IPS-20b (cell line): ENCODE measurements around the gene PTP4A2.
"Not testable (repeated sequence)": the region's sequence is repeated elsewhere in the genome, so short reads cannot be mapped to it uniquely, and the experiment has no call there.

Experiments used
- H3K27ac ChIP-seq: one replicate; pipeline ENCODE4 v1.5.1; 2013; ENCODE audit warnings: low read length
- H3K27me3 ChIP-seq: 2 replicates; pipeline ENCODE4 v1.6.1; 2013; ENCODE audit warnings: mild to moderate bottlenecking, low read length, inconsistent platforms; ENCODE audit not compliant: insufficient read depth
- H3K36me3 ChIP-seq: 2 replicates; pipeline ENCODE4 v1.6.1; 2013; ENCODE audit warnings: low read depth, mild to moderate bottlenecking, inconsistent platforms, low read length, moderate library complexity; ENCODE audit not compliant: insufficient read depth
- H3K4me1 ChIP-seq: 2 replicates; pipeline ENCODE4 v1.6.1; 2013; ENCODE audit warnings: mild to moderate bottlenecking, control low read depth, inconsistent platforms, low read length, moderate library complexity; ENCODE audit not compliant: insufficient read depth
- H3K4me3 ChIP-seq: 2 replicates; pipeline ENCODE4 v1.5.1; 2013; ENCODE audit warnings: mild to moderate bottlenecking, low read length, inconsistent platforms
- H3K9ac ChIP-seq: 2 replicates; pipeline ENCODE4 v1.6.1; 2013; ENCODE audit warnings: low read depth, mild to moderate bottlenecking, inconsistent platforms, low read length, moderate library complexity
- H3K9me3 ChIP-seq: 2 replicates; pipeline ENCODE4 v1.6.1; 2013; ENCODE audit warnings: mild to moderate bottlenecking, low read depth, low read length, inconsistent platforms; ENCODE audit not compliant: insufficient read depth

The PTP4A2 gene

DNA sequence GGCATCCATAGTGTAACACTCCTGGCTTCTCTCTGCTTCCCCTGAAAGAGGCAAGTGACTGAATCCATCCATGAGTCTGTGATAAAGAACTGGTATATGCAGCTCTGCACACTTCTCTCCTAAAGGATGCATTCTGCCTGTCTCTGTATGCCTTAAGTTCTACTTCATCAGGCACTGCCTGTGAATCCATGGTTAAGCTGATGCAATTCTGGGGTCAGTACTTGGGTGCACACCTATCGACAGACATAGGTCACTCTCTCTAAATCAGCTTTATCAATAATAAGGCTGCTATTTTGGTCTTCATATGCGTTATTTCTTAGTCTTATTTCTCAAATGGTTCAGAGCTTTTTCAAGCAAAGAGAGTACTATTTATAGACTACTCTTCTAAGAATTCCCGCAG, 32.7 kb upstream of the PTP4A2 start:
- no peaks in the 10 kb centered on the region for H3K4me1 ChIP-seq
- H3K27ac ChIP-seq = no peak overlapping the region
- H3K9me3 ChIP-seq = no peaks in the 10 kb centered on the region
- H3K27me3 ChIP-seq = no peaks in the 10 kb centered on the region
- H3K36me3 ChIP-seq = no peaks in the 10 kb centered on the region
- H3K4me3 ChIP-seq = no peak overlapping the region
- no peak overlapping the region for H3K9ac ChIP-seq

DNA sequence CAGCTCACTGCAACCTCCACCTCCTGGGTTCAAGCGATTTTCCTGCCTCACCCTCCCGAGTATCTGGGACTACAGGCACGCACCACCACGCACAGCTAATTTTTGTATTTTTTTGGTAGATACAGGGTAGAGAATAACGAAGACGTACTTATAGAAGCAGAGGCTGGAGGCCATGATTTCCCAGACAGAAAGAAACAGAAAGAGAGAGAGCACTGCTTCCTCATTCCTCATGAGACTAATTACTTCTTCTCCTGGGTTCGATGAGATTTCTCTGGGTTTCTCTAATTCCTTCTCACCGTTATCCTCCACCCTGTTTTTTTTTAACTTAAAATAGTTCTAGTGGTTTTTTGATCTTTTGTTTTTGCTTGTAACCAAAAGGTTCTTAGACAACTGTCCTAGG, 23.4 kb upstream of the PTP4A2 start:
- Histone ChIP-seq H3K36me3 (no peaks in the 10 kb centered on the region), H3K9me3 (no peaks in the 10 kb centered on the region), H3K4me3 (no peak overlapping the region), H3K27ac (no peak overlapping the region), H3K4me1 (no peaks in the 10 kb centered on the region), H3K27me3 (no peaks in the 10 kb centered on the region), H3K9ac (no peak overlapping the region)

DNA sequence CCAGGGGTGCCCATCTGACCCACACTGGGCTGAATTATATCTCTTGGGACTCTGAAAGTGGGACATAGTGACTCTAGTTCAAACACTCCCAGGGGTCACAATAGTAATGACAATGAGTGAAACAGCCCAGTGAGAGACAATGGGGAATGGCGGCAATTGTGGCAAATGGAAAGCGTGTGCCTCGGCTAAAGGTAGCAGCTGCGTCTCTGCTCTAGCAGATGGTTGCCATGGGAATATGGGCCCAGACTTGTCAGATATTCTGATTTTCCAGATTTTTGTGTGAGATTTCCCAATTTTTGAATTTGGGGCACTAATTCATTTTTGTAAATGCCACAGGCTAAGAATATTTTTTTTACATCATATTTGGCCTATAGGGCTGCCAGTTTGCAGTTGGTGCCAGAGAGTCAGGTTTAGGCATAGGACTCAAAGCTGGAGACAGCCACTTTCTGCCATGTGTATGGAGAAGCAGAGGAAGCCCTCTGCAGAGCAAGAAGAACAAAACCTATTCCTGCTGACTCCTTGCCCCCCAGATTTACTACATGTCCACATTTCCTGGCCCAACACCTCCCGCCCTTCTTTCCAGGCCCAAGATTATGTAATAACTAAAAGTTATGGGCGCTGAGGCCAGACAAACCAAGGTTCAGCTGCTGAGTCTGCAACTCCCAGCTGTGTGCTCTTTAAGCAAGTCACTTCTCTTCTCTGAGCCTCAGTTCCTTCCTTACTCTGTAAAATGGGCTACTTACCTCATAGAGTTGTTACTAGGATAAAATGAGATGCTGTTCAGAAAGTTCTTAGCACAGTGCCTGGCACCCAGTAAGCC, 21.6 kb upstream of the PTP4A2 start:
- H3K9ac ChIP-seq = no peak overlapping the region
- no peaks in the 10 kb centered on the region for H3K36me3 ChIP-seq
- H3K4me3 ChIP-seq = no peak overlapping the region
- no peaks in the 10 kb centered on the region for H3K27me3 ChIP-seq
- peaks cover 11% of the 10 kb centered on the region for H3K4me1 ChIP-seq
- no peaks in the 10 kb centered on the region for H3K9me3 ChIP-seq
- no peak overlapping the region for H3K27ac ChIP-seq

DNA sequence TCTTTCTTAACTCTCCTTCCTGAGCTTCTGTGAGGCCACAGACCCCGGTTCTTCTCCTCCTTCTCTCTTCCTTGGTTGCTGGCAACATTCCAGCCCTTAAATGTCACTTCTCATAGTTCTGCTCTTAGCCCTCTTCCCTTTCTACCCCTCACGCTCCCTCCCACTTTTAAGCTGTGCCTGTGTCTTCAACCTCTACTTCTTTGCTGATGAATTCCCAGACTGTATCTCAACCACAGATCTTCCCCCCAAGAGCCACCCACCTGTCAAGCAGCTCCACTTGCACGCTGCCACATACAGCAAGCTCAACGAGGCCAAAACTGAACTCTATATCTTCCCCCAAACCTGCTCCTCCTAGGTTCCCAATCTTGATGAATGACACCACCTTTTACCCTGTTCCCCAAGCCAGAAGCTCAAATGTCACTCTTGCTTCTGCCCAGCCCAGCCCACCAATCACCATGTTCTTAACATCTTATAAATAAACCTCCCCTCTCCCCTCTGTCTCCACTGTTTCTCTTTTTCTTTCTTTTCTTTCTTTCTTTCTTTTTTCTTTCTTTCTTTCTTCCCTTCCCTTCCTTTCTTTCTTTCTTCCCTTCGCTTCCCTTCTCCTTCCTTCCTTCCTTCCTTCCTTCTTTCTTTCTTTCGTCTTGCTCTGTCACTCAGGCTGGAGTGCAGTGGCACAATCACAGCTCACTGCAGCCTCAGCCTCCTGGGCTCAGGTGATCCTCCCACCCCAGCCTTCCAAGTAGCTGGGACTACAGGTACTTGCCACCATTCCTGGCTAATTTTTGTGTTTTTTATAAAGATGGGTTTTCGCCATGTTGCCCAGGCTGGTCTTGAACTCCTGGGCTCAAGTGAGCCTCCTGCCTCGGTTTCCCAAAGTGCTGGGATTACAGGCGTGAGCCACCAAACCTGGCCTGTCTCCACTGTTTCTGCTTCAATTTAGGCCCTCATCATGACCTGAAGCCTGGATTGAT, 19.8 kb upstream of the PTP4A2 start:
- no peak overlapping the region for H3K27ac ChIP-seq
- peaks cover 15% of the 10 kb centered on the region for H3K4me1 ChIP-seq

DNA sequence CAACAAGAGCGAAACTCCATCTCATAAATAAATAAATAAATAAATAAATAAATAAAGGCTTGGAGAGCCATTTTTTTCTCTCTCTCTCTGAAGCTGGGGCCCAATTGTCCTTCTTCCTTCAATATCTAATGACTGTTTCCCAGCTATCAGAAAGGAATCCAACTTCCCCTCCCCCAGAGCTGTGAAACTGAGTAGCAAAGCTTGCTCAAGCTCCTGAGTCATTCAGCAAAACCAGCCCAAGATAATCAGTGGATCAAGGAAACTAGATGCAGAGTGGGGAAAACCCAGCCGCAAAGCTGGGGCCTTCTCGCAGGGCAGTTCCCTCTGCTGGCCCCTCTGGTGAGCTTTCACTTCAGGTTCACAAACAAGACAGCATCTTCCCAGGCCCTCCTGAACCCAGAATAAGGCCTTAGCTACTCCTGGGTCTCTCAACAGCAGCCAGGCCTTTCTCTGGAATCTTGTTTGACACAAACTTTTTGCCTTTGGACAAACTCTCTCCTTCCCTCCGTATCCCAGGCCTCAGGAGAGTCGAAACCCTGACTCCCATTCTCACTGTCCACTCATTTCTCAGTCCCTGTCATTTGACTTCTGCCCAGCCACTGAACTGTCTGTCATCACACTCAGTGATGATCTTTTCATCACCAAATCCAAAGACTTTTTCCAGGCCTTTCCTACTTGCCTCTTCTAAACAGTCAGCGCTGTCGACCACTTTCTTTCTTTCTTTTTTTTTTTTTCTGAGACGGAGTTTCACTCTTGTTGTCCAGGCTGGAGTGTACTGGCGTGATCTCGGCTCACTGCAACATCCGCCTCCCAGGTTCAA, 18.0 kb upstream of the PTP4A2 start:
- H3K9ac ChIP-seq = peak overlapping the region; percentile 23; the same call in 1 of the 2 replicates
- no peak overlapping the region for H3K27ac ChIP-seq
- no peaks in the 10 kb centered on the region for H3K27me3 ChIP-seq
- H3K36me3 ChIP-seq = no peaks in the 10 kb centered on the region
- no peaks in the 10 kb centered on the region for H3K9me3 ChIP-seq
- H3K4me3 ChIP-seq = no peak overlapping the region
- peaks cover 21% of the 10 kb centered on the region for H3K4me1 ChIP-seq

More for the DNA sequence above, 19.8 kb upstream of the PTP4A2 start:
- H3K27me3 ChIP-seq = no peaks in the 10 kb centered on the region
- no peaks in the 10 kb centered on the region for H3K36me3 ChIP-seq
- H3K9me3 ChIP-seq = no peaks in the 10 kb centered on the region
- H3K4me3 ChIP-seq = no peak overlapping the region
- H3K9ac ChIP-seq = no peak overlapping the region

DNA sequence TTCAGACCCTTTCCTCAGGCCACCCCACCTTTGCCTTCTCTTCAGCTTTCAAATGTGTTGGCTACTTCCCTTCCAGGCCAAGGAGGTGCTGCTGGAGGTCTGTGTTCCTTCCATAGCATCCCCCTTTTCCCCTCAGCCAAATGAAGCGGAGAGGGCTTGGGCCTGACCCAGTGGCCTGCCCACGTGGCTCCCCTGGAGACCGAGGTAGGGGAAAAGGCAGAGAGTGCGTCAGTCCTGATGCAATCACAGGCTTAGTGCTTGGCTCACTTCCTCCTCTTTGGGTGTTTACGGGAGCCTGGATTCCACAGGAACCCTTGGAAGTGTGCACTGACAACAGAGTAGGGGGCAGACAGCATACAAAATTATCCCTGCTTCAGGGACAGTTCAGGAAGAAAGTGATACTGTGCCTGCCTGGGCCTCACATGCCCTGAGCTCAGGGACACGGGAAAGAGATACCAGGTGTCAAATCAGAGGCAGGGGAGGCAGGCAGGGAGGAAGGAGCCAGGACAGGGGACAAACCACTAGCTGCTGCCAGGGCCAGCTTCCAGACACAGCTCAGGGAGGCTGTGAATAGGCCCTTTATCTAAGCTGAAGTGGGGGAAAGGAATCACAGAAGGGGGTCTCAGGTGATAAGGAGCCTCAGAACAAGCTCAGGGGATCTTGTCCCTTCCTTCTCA, 16.6 kb upstream of the PTP4A2 start:
- no peaks in the 10 kb centered on the region for H3K9me3 ChIP-seq

DNA sequence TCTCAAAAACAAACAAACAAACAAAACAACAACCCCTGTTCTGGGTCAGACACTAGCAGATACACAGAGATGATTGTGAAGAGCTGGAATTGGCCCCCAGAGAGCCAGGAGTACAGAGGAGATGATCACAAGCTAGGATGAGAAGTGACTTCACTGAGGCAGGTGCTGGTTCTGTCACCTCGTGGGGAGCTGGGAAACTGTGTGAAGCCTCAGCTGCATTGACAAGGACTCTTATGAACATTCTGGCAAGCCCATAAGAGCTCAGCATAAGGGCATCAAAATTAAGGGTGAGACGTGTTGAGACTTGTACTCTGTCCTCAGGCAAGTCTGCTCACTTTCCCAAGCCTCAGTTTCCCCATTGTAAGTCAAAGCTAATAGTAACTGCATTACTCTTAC, 14.7 kb upstream of the PTP4A2 start:
- Histone ChIP-seq H3K27me3 (no peaks in the 10 kb centered on the region), H3K9ac (no peak overlapping the region), H3K9me3 (no peaks in the 10 kb centered on the region), H3K4me3 (no peak overlapping the region), H3K27ac (no peak overlapping the region), H3K4me1 (peaks cover 21% of the 10 kb centered on the region), H3K36me3 (no peaks in the 10 kb centered on the region)

More for the DNA sequence above, 16.6 kb upstream of the PTP4A2 start:
- Histone ChIP-seq H3K4me3 (no peak overlapping the region), H3K27me3 (no peaks in the 10 kb centered on the region), H3K36me3 (no peaks in the 10 kb centered on the region), H3K9ac (peak overlapping the region; percentile 57; the same call in 1 of the 2 replicates), H3K4me1 (peaks cover 21% of the 10 kb centered on the region), H3K27ac (peak overlapping the region; percentile 79)

DNA sequence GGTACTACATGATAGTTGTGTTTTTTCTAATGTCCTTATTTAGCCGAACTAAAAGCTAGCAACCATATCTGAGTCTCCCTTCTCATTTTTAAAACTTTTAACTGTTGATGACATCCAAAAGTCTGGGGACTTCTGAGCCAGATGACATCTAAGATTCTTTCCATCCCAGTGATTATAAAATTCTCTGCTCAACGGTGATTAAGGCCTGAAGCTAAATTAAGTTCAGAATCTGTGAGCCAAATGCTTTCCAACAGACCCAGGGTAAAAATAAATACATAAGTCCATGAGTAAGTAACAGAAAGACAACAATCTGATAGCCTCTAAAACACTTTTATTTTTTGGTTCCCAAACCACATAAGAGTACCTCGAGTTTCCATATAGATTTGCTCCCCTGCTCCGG, 13.1 kb upstream of the PTP4A2 start:
- Histone ChIP-seq H3K4me3 (no peak overlapping the region), H3K27me3 (no peaks in the 10 kb centered on the region), H3K36me3 (no peaks in the 10 kb centered on the region), H3K9ac (no peak overlapping the region; the same call in 1 of the 2 replicates), H3K27ac (no peak overlapping the region), H3K9me3 (no peaks in the 10 kb centered on the region), H3K4me1 (peaks cover 20% of the 10 kb centered on the region)

DNA sequence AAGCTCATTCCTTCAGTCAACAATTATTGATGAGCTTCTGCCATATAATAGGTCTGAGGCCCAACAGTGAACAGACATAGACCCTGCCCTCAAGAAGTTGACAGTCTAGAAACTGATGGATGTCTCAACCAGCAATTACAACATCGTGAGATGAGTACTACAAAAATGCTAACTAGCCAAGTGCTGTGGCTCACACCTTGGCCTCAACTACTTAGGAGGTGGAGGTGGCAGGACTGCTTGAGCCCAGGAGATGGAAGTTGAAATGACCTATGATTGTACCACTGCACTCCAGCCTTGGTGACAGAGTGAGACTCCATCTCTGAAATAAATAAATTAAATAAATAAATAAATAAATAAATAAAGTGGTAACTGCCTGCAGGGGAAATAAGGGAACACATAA, 11.7 kb upstream of the PTP4A2 start:
- Histone ChIP-seq H3K36me3 (no peaks in the 10 kb centered on the region), H3K4me1 (peaks cover 11% of the 10 kb centered on the region)

DNA sequence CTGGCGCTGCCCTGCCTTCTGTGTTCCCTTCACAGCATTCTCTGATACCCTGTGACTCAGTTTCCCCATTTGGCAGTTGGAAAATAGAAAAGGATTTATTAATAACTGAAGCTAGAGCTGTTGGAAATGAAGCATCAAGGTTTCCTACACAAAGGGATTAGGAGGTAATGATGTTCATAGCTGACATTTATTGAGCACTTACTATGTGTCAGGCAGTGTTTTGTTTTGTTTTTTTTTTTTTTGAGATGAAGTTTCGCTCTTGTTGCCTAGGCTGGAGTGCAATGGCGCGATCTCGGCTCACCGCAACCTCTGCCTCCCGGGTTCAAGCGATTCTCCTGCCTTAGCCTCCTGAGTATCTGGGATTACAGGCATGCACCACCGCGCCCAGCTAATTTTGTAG, 7.5 kb upstream of the PTP4A2 start:
- peaks cover 14% of the 10 kb centered on the region; the same call in 1 of the 2 replicates for H3K4me1 ChIP-seq
- not testable (repeated sequence) for H3K4me3 ChIP-seq, H3K9ac ChIP-seq, H3K9me3 ChIP-seq, H3K36me3 ChIP-seq, H3K27me3 ChIP-seq, H3K27ac ChIP-seq

More for the DNA sequence above, 11.7 kb upstream of the PTP4A2 start:
- Histone ChIP-seq H3K27me3 (no peaks in the 10 kb centered on the region), H3K27ac (no peak overlapping the region), H3K4me3 (no peak overlapping the region), H3K9ac (no peak overlapping the region), H3K9me3 (no peaks in the 10 kb centered on the region)
